Measurements from ENCODE around the gene S1PR2.
"Not testable (repeated sequence)": the region's sequence is repeated elsewhere in the genome, so short reads cannot be mapped to it uniquely, and the experiment has no call there.

S1PR2 gene

GRCh38 chr19:10252707-10253106 lies 21.6 kb upstream of the S1PR2 start:
- no peak for DNase-seq

GRCh38 chr19:10251792-10252694 lies 20.9 kb upstream of the S1PR2 start, which contains the start of gene MRPL4:
TSS of gene MRPL4 (plus strand) at chr19:10252214. CDS start at chr19:10252254, 40 bp downstream.
- DNase-seq, result peak; percentile 98

GRCh38 chr19:10246511-10246910 lies 15.4 kb upstream of the S1PR2 start:
- no peak for DNase-seq

- DNase-seq, result no peak
These were observed 14.2 kb upstream of the S1PR2 start for GRCh38 chr19:10245189-10245939.

- no peak for DNase-seq
These were observed 12.5 kb upstream of the S1PR2 start for GRCh38 chr19:10243606-10244005.

GRCh38 chr19:10241826-10242449 lies 10.8 kb upstream of the S1PR2 start:
- DNase-seq, result not testable (repeated sequence)

GRCh38 chr19:10238172-10238783 lies 7.1 kb upstream of the S1PR2 start:
- no peak for DNase-seq

GRCh38 chr19:10237702-10238101 lies 6.6 kb upstream of the S1PR2 start:
- no peak for DNase-seq

GRCh38 chr19:10235409-10235808 lies 4.3 kb upstream of the S1PR2 start:
- DNase-seq, result not testable (repeated sequence)

- DNase-seq, result no peak
These were observed 3.9 kb upstream of the S1PR2 start for GRCh38 chr19:10235003-10235402.

- DNase-seq, result no peak
These were observed 2.8 kb upstream of the S1PR2 start for GRCh38 chr19:10233946-10234345.

GRCh38 chr19:10231612-10232228 lies 589 bp upstream of the S1PR2 start:
- no peak for DNase-seq

GRCh38 chr19:10230173-10230860 lies 814 bp downstream of the S1PR2 start:
- DNase-seq, result peak; percentile 79

GRCh38 chr19:10228920-10229319 lies 2.2 kb downstream of the S1PR2 start:
- no peak for DNase-seq

GRCh38 chr19:10228393-10228792 lies 2.7 kb downstream of the S1PR2 start:
- DNase-seq, result no peak

- DNase-seq, result no peak
These were observed 3.8 kb downstream of the S1PR2 start for GRCh38 chr19:10227026-10227971.

- no peak for DNase-seq
These were observed 4.6 kb downstream of the S1PR2 start for GRCh38 chr19:10226376-10227025.

- DNase-seq, result no peak
These were observed 5.1 kb downstream of the S1PR2 start for GRCh38 chr19:10226021-10226375.

- no peak for DNase-seq
These were observed 6.8 kb downstream of the S1PR2 start for GRCh38 chr19:10224337-10224736.
